ENCODE results near the gene SLC9A5.
A peak's percentile ranks its signal among the peaks of the same experiment; 100 is the strongest.

The SLC9A5 gene

GRCh38 chr16:67305216-67306071 is 56.7 kb downstream of the SLC9A5 start:
- Mint-ChIP-seq H3K36me3 (ENCODE audit: low read depth) (no peaks in the 10 kb centered on the region), H3K9me3 (no peaks in the 10 kb centered on the region), H3K27ac (no peak overlapping the region), H3K27me3 (ENCODE audit: low read depth, poor library complexity) (peaks cover 9% of the 10 kb centered on the region), H3K4me3 (no peak overlapping the region), H3K4me1 (peaks cover 61% of the 10 kb centered on the region)
- no peak for TF ChIP-seq CTCF (IDR thresholded peaks at IDR 0.05)
- no peak for DNase-seq

GRCh38 chr16:67310561-67310960 is 61.8 kb downstream of the SLC9A5 start:
- Mint-ChIP-seq H3K4me3 (no peak overlapping the region), H3K27me3 (ENCODE audit: low read depth, poor library complexity) (peaks cover 19% of the 10 kb centered on the region), H3K27ac (no peak overlapping the region), H3K36me3 (ENCODE audit: low read depth) (no peaks in the 10 kb centered on the region), H3K4me1 (peaks cover 51% of the 10 kb centered on the region), H3K9me3 (no peaks in the 10 kb centered on the region)
- TF ChIP-seq CTCF (IDR thresholded peaks at IDR 0.05), result no peak
- no peak for DNase-seq

GRCh38 chr16:67311607-67312488 is 63.1 kb downstream of the SLC9A5 start:
- Mint-ChIP-seq H3K4me1 (peaks cover 51% of the 10 kb centered on the region), H3K9me3 (no peaks in the 10 kb centered on the region), H3K27ac (peak overlapping the region; percentile 96), H3K4me3 (no peak overlapping the region), H3K36me3 (ENCODE audit: low read depth) (no peaks in the 10 kb centered on the region), H3K27me3 (ENCODE audit: low read depth, poor library complexity) (peaks cover 32% of the 10 kb centered on the region)
- DNase-seq, result no peak
- no peak for TF ChIP-seq CTCF (IDR thresholded peaks at IDR 0.05)

GRCh38 chr16:67312719-67313118 is 63.9 kb downstream of the SLC9A5 start:
- TF ChIP-seq CTCF (IDR thresholded peaks at IDR 0.05), result no peak
- Mint-ChIP-seq H3K4me1 (peaks cover 51% of the 10 kb centered on the region), H3K36me3 (ENCODE audit: low read depth) (no peaks in the 10 kb centered on the region), H3K27me3 (ENCODE audit: low read depth, poor library complexity) (peaks cover 37% of the 10 kb centered on the region), H3K4me3 (peak overlapping the region; percentile 45), H3K27ac (peak overlapping the region; percentile 68), H3K9me3 (no peaks in the 10 kb centered on the region)
- DNase-seq, result no peak

GRCh38 chr16:67317853-67318252 is 69.1 kb downstream of the SLC9A5 start:
- Mint-ChIP-seq H3K27ac (no peak overlapping the region), H3K4me3 (no peak overlapping the region), H3K27me3 (ENCODE audit: low read depth, poor library complexity) (peaks cover 75% of the 10 kb centered on the region), H3K36me3 (ENCODE audit: low read depth) (no peaks in the 10 kb centered on the region), H3K4me1 (peaks cover 14% of the 10 kb centered on the region), H3K9me3 (no peaks in the 10 kb centered on the region)
- DNase-seq, result no peak
- no peak for TF ChIP-seq CTCF (IDR thresholded peaks at IDR 0.05)
